ENCODE measurements around the gene ITPR1.

ITPR1 gene

DNA sequence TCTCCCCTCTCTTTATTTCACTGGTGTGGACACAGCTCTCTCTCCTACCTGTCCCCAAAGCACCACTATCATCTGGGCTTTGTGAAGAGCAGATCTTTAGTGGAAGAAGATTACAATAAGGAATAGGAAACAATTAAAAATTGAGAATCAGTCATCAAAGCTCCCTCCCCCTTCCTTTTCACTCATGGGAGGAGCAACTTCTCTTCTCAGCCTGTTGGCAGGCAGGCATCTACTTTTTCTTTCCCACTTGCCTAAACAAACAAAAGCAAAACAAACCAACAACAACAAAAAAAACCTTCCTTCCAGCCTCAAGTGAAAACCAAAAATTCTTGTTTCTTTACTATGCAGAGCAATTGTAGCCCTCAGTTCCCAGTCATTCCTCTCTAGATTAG is 360.6 kb downstream of the ITPR1 start:
- no peaks in the 10 kb centered on the region for H3K9me3 ChIP-seq (ENCODE audit: low read length)
- no peak for TF ChIP-seq EZH2 (IDR thresholded peaks at IDR 0.05; ENCODE audit: borderline replicate concordance, low read length)
- TF ChIP-seq, protein P1, sequence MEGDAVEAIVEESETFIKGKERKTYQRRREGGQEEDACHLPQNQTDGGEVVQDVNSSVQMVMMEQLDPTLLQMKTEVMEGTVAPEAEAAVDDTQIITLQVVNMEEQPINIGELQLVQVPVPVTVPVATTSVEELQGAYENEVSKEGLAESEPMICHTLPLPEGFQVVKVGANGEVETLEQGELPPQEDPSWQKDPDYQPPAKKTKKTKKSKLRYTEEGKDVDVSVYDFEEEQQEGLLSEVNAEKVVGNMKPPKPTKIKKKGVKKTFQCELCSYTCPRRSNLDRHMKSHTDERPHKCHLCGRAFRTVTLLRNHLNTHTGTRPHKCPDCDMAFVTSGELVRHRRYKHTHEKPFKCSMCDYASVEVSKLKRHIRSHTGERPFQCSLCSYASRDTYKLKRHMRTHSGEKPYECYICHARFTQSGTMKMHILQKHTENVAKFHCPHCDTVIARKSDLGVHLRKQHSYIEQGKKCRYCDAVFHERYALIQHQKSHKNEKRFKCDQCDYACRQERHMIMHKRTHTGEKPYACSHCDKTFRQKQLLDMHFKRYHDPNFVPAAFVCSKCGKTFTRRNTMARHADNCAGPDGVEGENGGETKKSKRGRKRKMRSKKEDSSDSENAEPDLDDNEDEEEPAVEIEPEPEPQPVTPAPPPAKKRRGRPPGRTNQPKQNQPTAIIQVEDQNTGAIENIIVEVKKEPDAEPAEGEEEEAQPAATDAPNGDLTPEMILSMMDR (IDR thresholded peaks at IDR 0.05; ENCODE audit: low read length): no peak
- no peaks in the 10 kb centered on the region for H3K4me1 ChIP-seq (ENCODE audit: insufficient read depth, low read length, severe bottlenecking)
- H3K36me3 ChIP-seq (ENCODE audit: insufficient read depth, low read length): no peaks in the 10 kb centered on the region
- no peaks in the 10 kb centered on the region for H4K20me1 ChIP-seq (ENCODE audit: insufficient read depth, low read length)
- no peaks in the 10 kb centered on the region for H3K79me2 ChIP-seq (ENCODE audit: insufficient read depth, low read length)
- H2AFZ ChIP-seq (ENCODE audit: low read length): no peak overlapping the region
- H3K4me3 ChIP-seq (ENCODE audit: low read depth, low read length, poor library complexity, severe bottlenecking): no peak overlapping the region
- H3K27ac ChIP-seq (ENCODE audit: low read depth, low read length, poor library complexity, severe bottlenecking): no peak overlapping the region
- H3K4me2 ChIP-seq (ENCODE audit: low read length): no peak overlapping the region
- no peaks in the 10 kb centered on the region for H3K9me2 ChIP-seq (ENCODE audit: low read depth, low read length)
- H3K27me3 ChIP-seq (ENCODE audit: insufficient read depth, low read length): no peaks in the 10 kb centered on the region
- H3F3A ChIP-seq (ENCODE audit: insufficient read depth, low read length): no peaks in the 10 kb centered on the region
- H3K9ac ChIP-seq (ENCODE audit: low read length): no peak overlapping the region

DNA sequence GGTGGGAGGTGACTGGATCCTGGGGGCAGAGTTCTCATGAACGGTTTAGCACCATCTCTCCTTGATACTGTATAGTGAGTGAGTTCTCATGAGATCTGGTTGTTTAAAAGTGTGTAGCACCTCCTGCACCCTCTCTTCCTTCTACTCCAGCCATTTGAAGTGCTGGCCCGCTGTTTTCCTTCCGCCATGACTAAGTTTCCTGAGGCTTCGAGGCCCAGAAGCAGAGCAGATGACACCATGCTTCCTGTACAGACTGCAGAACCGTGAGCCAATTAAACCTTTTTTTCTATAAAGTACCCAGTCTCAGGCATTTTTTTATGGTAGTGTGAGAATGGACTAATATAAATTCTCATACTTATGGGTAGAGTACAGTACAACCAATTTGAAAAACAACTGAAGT is 362.5 kb downstream of the ITPR1 start:
- no peak overlapping the region for H3K4me2 ChIP-seq (ENCODE audit: low read length)
- H3K4me1 ChIP-seq (ENCODE audit: insufficient read depth, low read length, severe bottlenecking): no peaks in the 10 kb centered on the region
- H3K9me3 ChIP-seq (ENCODE audit: low read length): no peaks in the 10 kb centered on the region
- no peaks in the 10 kb centered on the region for H3K27me3 ChIP-seq (ENCODE audit: insufficient read depth, low read length)
- TF ChIP-seq, protein P1 (IDR thresholded peaks at IDR 0.05; ENCODE audit: low read length): no peak
- no peak for TF ChIP-seq EZH2 (IDR thresholded peaks at IDR 0.05; ENCODE audit: borderline replicate concordance, low read length)
- H3K36me3 ChIP-seq (ENCODE audit: insufficient read depth, low read length): no peaks in the 10 kb centered on the region
- H3K27ac ChIP-seq (ENCODE audit: low read depth, low read length, poor library complexity, severe bottlenecking): no peak overlapping the region
- no peaks in the 10 kb centered on the region for H3K9me2 ChIP-seq (ENCODE audit: low read depth, low read length)
- H4K20me1 ChIP-seq (ENCODE audit: insufficient read depth, low read length): no peaks in the 10 kb centered on the region
- H2AFZ ChIP-seq (ENCODE audit: low read length): no peak overlapping the region
- no peak overlapping the region for H3K4me3 ChIP-seq (ENCODE audit: low read depth, low read length, poor library complexity, severe bottlenecking)
- no peaks in the 10 kb centered on the region for H3F3A ChIP-seq (ENCODE audit: insufficient read depth, low read length)
- no peak overlapping the region for H3K9ac ChIP-seq (ENCODE audit: low read length)
- no peaks in the 10 kb centered on the region for H3K79me2 ChIP-seq (ENCODE audit: insufficient read depth, low read length)

GRCh38 chr3:4856136-4856535 is 363.0 kb downstream of the ITPR1 start:
- Histone ChIP-seq H3K9ac (ENCODE audit: low read length) (no peak overlapping the region), H3K4me3 (ENCODE audit: low read depth, low read length, poor library complexity, severe bottlenecking) (no peak overlapping the region), H3K9me3 (ENCODE audit: low read length) (no peaks in the 10 kb centered on the region), H3K4me2 (ENCODE audit: low read length) (no peak overlapping the region), H3K9me2 (ENCODE audit: low read depth, low read length) (no peaks in the 10 kb centered on the region), H3F3A (ENCODE audit: insufficient read depth, low read length) (no peaks in the 10 kb centered on the region), H3K27me3 (ENCODE audit: insufficient read depth, low read length) (no peaks in the 10 kb centered on the region), H3K79me2 (ENCODE audit: insufficient read depth, low read length) (no peaks in the 10 kb centered on the region), H2AFZ (ENCODE audit: low read length) (no peak overlapping the region), H4K20me1 (ENCODE audit: insufficient read depth, low read length) (no peaks in the 10 kb centered on the region), H3K27ac (ENCODE audit: low read depth, low read length, poor library complexity, severe bottlenecking) (no peak overlapping the region), H3K4me1 (ENCODE audit: insufficient read depth, low read length, severe bottlenecking) (no peaks in the 10 kb centered on the region), H3K36me3 (ENCODE audit: insufficient read depth, low read length) (no peaks in the 10 kb centered on the region)
- TF ChIP-seq, protein P1 (IDR thresholded peaks at IDR 0.05; ENCODE audit: low read length): no peak
- TF ChIP-seq EZH2 (IDR thresholded peaks at IDR 0.05; ENCODE audit: borderline replicate concordance, low read length): no peak
